WI38 (cell line): ENCODE measurements around the gene GFOD1.

Experiments
- H3K4me3 ChIP-seq: 2 replicates; pipeline ENCODE4 v1.5.1; 2011; ENCODE audit warnings: low read depth, mild to moderate bottlenecking, control low read depth, low read length
- TF ChIP-seq, protein P1 (sequence below): IDR thresholded peaks from 2 replicates; pipeline ENCODE4 v1.5.1; 2012; ENCODE audit warnings: low read depth, mild to moderate bottlenecking, control low read depth, low read length

The GFOD1 gene, protein sequence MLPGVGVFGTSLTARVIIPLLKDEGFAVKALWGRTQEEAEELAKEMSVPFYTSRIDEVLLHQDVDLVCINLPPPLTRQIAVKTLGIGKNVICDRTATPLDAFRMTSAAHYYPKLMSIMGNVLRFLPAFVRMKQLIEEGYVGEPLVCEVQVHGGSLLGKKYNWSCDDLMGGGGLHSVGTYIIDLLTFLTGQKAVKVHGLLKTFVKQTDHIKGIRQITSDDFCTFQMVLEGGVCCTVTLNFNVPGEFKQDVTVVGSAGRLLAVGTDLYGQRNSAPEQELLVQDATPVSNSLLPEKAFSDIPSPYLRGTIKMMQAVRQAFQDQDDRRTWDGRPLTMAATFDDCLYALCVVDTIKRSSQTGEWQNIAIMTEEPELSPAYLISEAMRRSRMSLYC

DNA sequence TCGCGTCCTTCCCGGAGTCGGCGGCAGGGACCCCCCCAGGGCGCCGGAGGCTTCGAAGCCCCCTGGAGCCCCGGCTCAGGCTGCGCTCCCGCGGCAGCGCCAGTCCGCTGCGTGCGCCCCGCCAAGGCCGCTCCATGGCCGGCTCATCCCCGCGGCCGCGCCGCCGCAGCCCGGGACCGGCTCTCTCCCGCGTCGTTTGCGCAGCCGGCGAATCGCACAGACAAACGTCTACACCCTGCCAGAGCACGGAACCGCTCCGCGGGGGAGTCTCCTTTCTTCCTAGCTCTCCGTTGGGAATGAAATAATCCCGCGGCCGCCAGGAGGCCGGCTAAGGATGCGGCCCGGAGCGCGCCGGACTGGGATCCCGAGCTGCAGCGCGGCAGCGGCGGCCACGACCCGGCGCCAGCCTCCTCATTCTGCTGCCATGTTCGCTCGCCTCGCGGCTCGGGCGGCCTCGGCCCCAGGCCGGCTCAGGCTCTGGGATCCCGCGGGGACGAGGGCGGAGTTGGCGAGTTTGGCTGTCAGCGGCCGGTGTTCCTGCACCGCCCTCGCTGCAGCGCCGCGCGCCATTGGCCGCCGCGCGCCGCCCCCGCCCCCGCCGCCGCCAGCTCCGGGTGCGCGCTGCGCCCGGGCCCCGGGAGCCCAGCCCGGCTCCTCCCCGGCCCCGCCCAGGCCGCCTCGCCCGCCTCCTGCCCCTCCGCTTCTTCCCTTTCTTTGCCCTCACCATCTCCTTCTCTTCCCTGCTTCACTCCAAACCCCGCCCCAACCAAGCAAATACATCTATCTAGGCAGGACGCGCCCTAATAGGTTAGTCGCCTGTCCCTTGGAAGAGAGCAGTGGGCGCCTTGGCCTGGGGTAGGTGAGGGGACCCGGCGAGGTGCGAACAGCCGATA is at the start of gene GFOD1:
Gene GFOD1 (minus strand): TSS at position 479 of the 893 bp plus-strand sequence. CDS start 710 bp downstream, outside the sequence.
- H3K4me3 ChIP-seq = peak within 1 kb of the TSS; percentile 79
- TF ChIP-seq, protein P1, sequence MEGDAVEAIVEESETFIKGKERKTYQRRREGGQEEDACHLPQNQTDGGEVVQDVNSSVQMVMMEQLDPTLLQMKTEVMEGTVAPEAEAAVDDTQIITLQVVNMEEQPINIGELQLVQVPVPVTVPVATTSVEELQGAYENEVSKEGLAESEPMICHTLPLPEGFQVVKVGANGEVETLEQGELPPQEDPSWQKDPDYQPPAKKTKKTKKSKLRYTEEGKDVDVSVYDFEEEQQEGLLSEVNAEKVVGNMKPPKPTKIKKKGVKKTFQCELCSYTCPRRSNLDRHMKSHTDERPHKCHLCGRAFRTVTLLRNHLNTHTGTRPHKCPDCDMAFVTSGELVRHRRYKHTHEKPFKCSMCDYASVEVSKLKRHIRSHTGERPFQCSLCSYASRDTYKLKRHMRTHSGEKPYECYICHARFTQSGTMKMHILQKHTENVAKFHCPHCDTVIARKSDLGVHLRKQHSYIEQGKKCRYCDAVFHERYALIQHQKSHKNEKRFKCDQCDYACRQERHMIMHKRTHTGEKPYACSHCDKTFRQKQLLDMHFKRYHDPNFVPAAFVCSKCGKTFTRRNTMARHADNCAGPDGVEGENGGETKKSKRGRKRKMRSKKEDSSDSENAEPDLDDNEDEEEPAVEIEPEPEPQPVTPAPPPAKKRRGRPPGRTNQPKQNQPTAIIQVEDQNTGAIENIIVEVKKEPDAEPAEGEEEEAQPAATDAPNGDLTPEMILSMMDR = no peak

DNA sequence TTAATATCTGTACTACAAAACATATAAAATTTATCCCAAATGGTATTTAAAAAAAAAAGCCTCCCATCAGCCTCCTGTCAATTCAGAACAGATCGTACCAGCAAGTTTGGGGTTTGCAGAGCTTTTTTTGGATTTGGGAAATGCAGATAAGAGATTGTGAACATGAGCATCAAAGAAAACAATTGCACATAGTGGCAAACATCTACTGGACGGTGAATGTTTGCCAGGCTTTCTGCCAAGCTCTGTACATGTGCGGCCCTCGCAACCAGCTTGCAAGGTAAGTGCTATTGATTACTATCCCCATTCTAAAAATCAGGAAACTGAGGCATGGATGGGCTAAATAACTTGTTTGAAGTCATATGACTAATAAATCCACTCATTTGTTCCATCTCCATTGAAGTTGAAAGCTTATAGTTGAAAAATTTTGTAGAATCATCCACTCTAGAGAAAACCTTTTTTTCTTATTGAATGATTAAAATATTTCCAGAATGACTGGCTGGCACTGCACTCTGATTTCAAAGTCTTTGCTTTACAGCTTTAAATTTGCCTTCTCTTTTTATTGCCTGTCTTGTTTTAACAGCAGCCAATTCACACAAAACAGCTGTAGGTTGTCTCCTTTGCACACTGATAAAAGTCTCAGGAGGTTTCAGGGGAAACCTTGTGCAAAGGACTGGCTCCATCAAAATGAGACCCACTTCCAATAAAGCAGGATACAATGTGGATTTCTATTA is 49.6 kb upstream of the GFOD1 start:
- TF ChIP-seq, protein P1 = no peak
- no peak overlapping the region for H3K4me3 ChIP-seq

DNA sequence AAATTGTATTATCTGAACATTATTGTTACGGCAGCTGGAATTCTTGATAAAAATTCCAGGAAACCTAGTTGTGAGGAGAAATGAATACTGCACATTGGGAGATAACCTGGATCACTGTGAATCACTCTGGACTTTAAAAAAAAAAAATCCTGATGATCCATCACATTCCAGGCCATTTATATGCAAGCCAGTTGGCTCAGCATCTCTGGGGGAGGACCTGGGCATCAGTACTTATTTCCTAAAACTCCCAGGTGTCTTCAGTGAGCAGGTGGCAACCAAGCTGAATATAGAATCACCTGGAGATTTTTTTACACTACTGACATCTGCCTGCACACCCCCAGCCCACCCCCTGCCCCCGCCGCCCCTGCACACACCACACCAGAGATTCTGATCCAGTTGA is 47.9 kb upstream of the GFOD1 start:
- H3K4me3 ChIP-seq = no peak overlapping the region
- TF ChIP-seq, protein P1 = no peak

DNA sequence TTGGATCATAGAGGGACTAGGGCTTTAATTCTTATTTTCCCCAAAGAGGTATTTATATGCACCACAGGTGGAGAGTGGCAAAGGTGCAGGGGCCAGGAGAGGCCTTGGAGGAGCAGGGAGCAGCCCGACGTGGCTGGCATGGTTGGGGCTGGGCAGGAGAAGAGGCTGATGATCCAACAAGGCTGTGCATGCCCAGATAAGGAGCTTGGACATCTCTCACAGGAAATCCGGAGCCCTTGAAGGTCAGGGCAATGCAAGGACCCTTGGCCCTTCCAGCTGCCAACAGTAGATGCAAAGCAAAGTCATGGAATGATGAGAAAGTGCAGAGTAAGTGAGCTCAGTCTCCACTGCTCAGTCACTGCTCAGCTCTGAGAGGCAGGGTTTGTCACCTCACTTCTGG is 47.1 kb upstream of the GFOD1 start:
- H3K4me3 ChIP-seq = no peak overlapping the region
- TF ChIP-seq, protein P1 = no peak

DNA sequence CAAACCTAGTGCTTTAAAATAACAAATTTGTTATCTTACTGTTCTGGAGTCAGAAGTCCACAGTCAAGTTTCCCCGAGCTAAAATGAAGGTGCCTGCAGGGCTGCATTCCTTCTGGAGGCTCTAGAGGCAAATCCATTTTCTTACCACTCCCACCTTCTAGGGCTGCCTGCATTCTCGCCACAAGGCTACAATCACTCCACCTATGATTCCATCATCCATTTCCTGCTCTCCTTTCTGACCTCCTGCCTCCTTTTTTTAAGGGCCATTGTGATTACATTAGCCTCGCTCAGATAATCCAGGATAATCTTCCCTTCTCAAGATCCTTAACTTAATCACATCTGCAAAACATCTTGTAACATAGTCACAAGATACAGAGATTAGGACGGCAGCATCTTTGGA is 44.6 kb upstream of the GFOD1 start:
- TF ChIP-seq, protein P1 = no peak
- no peak overlapping the region for H3K4me3 ChIP-seq

DNA sequence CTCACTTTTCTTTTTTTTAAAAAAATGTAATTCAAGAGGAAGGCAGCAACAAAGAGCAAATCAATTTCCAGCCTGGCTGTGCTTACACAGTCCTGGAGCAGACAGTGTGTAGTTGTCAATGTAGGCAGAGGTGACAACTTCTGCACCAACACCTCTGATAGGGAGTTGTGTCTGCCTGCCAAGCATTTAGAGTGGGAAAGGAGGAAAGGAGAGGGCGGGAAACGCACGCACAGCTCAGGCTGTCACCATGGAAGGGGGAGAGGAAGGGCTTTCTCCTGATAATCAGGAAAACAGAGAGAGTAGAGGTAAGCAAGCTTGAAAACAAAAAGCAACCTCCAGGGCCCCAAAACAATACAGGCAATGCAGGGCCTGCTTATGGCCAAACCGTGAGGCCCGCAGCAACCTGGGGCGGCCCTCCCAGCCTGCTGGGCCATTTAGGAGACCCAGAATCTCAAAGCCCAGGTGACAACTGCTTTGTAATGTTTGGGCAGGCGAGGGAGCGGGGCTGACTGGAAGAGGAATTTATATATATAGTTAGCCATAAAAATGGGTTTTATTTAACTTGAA is 41.5 kb upstream of the GFOD1 start:
- TF ChIP-seq, protein P1 = no peak
- no peak overlapping the region for H3K4me3 ChIP-seq
